ELF-1 (cell line): ENCODE data around the gene KRTAP5-1.
"Not testable (repeated sequence)": the region's sequence is repeated elsewhere in the genome, so short reads cannot be mapped to it uniquely, and the experiment has no call there.

Experiments used
- DNase-seq: peaks from one replicate; pipeline ENCODE4 v3.0.0-alpha.2; 2016; ENCODE audit warnings: low read depth, low spot score

The KRTAP5-1 gene

DNA sequence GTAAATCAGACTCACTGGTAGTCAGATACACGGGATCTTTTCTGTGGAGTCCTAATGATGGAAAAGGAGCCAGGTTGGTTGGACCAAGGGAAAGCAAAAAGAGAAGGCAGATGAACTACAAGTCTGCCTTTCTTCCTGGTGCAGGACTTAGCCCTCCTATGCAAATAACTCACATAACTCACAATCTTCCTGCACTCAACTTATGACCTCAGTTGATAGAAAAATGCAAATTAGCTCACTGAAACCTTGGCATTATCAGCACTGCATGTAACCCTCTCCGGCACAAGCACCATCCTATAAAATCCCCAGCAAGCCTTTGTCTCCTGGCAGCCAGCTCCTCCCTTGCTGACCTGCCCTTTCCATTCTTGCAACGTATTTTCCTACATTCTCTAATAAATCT lies 16.6 kb upstream of the KRTAP5-1 start:
- DNase-seq = not testable (repeated sequence)

DNA sequence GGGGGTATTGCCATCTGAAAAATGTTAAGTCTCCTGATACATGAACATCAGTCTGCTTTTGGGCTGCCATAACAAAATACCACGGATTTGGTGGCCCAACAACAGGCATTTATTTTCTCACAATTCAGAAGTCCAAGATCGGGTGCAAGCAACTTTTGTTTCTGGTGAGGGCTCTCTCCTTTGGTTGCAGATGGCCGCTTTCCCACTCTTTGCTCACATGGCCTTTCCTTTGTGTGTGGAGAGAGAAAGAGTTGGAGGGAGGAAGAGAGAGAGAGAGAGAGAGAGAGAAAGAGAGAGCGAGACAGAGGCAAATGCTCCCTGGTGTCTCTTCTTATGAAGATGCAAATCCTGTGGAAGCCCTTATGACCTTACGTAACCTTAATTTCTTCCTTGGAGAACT lies 15.5 kb upstream of the KRTAP5-1 start:
- no peak for DNase-seq

DNA sequence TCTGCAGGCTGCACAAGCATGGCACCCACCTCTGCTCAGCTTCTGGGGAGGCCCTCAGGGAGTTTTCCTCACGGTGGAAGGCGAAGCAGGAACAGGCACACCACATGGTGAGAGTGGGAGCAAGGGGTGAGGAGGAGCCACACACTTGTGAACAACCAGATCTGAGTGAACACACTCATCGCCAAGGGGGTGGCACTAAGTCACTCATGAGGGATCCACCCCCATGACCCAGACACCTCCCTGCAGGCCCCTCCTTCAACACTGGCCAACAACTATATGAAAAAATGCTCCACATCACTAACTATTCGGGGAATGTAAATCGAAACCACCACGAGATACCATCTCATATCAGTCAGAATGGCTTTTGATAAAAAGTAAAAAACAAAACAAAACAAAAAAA lies 13.7 kb upstream of the KRTAP5-1 start:
- no peak for DNase-seq

DNA sequence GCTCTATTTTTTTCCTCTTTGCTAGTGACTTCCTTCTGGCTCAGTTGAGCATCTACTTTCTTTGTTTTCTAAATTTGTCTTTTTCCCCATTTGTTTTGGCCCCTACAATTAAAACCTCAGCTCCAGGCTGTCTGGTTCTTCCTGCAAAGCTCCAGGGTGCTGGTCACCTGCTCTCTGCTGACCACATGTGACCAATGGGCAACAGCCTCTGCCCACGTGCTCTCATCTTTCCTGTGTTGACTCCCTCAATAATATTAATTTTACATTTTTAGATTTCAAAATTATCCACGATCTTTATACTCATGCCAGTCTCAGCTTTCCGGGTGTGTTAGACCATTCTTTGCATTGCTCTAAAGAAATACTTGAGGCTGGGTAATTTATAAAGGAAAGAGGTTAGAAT lies 13.3 kb upstream of the KRTAP5-1 start:
- DNase-seq = not testable (repeated sequence)

DNA sequence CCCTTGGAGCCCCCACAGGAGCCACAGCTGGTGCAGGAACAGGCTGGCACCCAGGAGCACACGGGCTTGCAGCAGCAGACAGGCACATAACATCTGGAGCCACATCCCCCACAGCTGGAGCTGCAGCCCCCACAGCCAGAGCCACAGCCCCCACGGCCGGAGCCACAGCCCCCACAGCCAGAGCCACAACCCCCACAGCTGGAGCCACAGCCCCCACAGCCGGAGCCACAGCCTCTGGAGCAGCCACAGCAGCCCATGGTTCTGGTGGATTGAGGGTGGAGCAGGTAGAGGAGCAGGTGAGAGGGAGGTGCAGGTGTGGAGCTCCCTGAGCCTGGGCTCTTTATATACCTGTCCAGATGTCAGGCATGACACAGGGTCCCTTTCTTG lies 12.9 kb upstream of the KRTAP5-1 start, which contains the start of gene KRTAP5-2:
Gene KRTAP5-2 (minus strand): TSS at position 301 of the 387 bp plus-strand sequence. CDS start 44 bp downstream, at position 257.
- no peak for DNase-seq

DNA sequence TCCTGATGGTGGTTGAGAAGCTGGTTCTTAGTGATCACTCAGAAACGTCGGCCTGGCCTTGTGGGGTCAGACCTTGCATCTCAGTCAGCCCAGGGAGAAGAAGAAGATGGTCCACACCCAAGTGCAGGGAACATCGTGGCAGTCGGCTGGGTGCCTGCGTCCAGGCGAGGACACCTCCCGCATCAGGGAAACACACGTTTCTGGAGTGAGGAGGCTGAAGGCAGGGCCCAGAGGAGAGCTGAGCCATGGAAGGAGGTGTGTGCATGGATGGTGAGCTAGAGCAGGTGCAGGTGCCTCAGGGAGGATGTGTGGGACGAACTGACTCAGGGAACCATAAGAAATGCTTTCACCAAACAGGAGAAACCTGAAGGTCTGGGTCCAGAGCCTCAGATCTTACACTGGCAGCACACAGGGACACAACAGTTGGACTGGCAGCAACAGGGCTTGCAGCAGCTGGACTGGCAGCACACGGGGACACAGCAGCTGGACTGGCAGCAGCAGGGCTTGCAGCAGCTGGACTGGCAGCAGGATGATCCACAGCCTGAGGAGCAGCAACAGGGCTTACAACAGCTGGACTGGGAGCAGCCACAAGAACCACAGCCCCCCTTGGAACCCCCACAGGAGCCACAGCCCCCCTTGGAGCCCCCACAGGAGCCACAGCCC lies 12.4 kb upstream of the KRTAP5-1 start:
- no peak for DNase-seq

DNA sequence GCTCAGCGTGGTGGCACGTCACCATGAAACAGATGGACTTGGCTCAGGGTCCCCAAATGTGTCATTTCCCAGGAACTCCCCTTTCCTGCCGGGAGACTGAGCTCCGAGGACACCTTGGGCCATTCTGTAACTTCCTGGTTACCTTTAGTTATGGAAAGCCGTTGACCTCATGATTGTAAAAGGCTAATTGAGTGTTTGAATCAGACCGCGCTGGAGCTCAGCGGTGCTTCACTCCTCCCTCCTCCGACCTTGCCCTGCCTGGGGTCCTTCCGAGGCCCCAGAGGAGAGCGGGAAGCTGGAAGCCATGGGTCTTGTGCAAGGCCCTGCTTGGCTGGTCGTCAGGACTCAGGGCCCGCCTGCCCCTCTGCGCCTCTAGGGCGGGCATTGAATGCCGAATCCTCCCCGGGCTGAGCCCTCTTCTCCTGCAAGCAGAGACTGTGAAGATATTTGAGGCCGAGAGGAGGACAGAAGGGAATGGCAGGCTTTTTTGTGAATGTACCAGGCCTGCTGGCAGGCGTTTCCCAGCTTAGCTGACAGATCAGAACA lies 11.6 kb upstream of the KRTAP5-1 start:
- DNase-seq = peak; percentile 24

DNA sequence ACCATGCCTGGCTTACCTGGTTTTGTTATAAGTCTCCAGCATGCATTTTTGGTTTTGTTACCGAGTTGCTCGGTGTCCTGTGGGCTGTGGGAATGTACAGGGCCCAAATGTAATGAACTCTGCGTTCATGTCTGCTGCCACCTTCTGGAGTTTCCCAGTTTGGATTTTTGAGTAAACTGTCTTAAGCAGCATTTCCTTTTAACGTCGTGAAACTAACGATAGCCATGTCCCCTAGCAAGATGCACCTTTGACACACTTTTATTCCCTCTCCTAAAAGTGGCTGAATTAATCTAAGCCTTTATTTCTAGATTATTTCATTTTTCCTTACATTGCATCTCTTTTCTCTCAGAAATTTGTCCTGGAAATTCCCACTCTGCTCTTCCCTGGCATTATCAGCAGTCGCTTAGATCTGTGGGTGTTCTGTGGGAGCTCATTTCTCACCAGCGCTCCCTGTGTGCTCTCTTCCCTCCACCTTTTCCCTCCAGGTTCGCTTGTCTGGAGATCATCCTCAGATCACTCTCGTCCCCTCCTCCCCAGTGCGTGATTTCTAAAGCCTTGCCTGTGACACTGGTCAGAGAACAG lies 11.0 kb upstream of the KRTAP5-1 start:
- not testable (repeated sequence) for DNase-seq

DNA sequence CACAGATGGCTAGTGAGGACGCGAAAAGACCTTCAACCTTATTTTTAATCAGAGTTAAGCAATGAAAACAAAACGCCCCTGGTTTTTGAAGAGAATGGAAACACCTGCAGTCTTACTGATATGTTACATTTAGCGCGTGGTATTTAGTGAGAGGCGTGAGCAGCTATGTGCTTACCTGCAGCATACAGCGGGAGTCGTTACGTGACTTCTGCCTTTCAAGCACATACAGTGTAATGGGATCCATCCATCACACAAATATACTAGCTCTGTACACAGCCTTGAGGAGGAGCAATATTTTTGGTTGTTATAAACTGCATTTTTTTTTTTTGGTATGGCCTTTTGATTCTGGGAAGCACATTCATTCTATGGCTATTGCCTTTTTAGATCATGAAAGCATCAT lies 7.5 kb upstream of the KRTAP5-1 start:
- DNase-seq = no peak

DNA sequence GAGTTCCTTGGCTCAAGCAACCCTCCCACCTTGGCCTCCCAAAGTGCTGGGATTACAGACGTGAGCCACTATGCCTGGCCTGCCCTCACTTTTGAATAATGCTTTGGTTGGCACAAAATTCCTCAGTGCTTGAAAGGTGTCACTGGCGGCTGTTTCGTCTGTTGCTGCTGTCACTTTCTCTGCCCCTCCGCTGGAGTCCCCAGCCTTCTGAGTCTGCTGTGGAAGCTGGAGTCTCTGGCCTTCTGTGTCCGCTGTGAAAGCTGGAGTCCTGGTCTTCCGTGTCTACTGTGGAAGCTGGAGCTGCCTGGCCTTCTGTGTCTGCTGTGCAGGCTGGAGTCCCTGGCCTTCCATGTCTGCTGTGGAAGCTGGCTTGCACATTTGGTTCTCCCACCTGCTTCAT lies 4.9 kb upstream of the KRTAP5-1 start:
- no peak for DNase-seq

DNA sequence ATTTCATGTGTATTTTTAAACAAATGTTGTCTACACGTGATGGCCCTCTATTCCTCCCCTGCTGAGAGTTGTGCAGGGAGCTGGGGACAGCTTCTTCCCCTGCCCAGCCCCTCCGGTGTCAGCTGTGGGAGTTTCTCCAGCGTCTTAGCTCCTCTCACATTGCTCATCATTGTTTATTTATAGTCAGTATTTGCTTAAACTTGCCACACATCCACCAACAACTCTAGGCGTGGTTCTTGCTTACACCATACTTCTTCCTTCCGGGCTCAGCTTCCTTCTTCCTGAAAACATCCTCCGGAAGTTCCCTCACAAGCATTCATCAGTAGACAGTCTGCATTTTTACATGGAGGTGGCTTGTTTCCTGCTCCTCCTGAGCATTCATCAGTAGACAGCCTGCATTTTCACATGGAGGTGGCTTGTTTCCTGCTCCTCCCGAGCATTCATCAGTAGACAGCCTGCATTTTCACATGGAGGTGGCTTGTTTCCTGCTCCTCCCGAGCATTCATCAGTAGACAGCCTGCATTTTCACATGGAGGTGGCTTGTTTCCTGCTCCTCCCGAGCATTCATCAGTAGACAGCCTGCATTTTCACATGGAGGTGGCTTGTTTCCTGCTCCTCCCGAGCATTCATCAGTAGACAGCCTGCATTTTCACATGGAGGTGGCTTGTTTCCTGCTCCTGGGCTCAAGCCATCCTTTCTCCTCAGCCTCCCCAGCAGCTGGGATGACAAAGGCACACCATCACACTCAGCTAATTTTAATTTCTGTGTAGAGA lies 4.3 kb upstream of the KRTAP5-1 start:
- not testable (repeated sequence) for DNase-seq

DNA sequence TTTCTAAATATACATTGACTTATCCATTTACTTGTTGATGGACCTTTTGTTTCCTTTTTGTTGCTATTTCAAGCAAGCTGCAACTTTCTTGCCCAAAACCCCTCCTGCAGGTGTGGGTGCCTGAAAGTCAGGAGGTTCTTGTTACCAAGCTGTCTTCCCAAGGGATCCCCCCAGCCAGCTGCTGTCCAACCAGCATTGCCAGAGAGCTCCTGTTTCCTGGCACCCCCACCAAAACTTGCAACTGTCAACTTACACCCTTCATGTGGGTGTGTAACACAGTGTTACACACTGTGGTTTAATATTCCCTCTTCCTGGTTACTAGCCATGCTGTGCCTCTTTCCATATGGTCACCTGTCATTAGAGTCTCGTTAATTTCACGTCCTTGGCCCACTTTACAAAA lies 1.6 kb upstream of the KRTAP5-1 start:
- no peak for DNase-seq

DNA sequence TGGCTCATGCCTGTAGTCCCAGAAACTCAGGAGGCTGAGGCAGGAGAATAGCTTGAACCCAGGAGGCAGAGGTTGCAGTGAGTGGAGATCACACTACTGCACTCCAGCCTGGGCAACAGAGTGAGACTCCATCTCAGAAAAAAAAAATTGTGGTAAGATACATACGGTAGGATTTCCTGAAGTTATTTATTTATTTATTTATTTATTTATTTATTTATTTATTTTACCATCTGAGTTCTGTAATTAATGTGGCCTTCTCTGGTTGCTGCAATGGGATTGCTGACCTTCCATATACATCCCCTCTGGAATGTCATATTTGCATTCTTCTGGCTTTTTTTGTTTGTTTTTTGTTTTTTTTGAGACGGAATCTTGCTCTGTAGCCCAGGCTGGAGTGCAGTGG lies 2.2 kb downstream of the KRTAP5-1 start:
- not testable (repeated sequence) for DNase-seq

DNA sequence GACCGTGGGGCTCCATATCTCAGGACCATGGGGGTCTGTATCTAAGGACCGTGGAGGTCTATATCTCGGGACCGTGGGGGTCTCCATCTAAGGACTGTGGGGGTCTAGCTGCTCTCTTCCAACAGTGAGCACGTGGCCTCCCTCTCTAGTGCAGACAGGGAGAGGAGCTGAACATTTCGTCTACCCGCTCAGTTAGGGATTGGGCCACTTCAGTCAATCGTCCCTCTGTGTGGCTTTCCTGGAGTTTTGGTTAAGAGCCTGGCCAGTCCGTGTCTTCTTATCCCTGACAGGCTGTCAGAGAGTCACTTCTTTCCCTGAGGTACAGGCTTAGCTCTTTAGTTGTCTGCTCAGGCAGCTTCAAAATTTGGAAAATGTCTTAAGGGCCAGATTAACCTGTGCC lies 3.1 kb downstream of the KRTAP5-1 start:
- no peak for DNase-seq

DNA sequence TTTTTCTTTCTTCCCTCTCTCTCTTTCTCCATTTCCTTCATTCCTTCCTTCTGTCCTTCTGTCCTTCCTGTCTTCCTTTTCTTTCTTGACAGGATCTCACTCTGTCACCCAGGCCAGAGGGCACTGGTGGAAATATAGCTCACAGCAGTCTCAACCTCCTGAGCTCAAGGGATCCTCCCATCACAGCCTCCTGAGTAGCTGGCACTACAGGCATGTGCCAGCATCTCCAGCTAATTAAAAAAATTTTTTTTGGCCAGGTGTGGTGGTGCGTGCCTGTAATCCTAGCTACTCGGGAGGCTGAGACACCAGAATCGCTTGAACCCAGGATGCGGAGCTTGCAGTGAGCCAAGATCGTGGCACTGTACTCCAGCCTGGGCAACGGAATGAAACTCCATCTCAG lies 8.3 kb downstream of the KRTAP5-1 start:
- no peak for DNase-seq

DNA sequence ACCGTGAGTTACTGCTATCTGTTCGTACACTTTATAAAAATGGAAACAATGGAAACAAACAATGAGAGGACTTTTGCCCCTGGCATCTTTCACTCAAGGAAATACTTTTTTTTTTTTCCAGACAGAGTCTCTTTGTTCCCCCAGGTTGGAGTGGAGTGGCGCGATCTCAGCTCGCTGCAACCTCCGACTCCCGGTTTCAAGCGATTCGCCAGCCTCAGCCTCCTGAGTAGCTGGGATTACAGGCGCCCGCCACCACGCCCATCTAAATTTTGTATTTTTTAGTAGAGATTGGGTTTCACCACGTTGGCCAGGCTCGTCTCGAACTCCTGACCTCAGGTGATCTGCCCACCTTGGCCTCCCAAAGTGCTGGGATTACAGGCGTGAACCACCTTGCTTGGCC lies 9.3 kb downstream of the KRTAP5-1 start:
- not testable (repeated sequence) for DNase-seq

DNA sequence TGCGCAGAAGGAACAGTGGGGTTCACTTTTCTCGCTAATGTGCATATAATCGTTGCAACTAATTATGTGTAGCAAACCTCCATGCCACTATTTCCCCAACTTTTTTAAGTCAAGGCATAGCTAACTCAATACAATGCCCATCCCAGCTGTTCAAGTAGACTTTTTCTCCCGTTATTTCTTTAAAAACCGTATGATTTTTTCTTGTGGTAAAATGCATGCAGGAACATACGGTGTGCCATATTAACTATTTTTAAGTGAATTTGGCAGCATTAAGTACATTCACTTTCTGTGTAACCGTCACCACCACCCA lies 10.2 kb downstream of the KRTAP5-1 start:
- DNase-seq = no peak

DNA sequence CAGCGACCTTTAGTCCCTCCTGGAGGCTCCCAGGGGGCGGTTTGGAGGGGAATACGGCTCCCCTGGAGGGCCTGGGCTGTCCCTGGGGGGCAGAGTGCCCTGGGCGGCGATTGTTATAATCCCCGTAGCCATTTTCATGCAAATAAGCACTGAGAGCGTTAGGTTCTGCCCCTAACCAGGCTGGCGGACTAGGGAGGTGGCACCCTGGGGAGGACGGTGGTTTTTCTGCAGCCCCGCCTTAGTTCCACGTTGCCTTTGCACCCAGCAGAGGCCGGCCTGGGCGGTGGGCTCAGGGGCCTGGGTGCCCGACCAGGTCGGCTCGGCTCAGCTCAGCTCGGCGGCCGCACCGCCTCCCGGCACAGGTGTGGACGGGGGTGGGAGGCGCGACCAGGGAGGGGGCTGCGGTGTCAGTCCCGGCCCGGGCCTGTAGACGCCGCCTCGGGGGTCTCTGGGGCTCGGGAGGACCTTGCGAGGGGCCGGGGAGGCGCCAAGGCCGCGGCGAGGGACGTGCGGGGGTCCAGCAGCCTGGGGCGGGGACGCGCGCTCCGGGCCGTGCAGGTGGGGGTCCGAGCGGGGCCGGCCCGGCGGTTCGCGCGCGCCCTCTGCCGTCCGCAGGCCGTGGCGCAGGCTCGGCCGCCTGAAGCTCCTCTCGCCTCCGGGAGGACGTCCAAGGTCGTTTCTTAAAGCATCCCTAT lies 10.7 kb downstream of the KRTAP5-1 start:
- DNase-seq = peak; percentile 70

DNA sequence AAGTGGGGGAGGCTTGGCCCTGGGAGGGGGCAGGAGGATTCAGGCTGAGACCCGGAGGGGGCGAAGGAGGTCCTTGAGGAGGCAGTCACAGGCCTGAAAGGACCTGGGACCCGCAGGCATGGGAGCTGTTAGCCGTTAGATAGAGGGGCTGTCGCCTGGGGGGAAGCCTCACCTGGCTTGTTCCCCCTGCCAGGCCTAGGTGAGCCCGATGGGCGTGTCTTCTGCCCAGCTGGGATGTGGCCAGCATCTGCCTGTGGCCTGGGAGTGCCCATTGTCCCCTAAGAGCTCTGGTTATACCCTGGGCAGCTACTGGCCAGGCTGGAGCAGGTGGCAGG lies 11.2 kb downstream of the KRTAP5-1 start:
- no peak for DNase-seq

DNA sequence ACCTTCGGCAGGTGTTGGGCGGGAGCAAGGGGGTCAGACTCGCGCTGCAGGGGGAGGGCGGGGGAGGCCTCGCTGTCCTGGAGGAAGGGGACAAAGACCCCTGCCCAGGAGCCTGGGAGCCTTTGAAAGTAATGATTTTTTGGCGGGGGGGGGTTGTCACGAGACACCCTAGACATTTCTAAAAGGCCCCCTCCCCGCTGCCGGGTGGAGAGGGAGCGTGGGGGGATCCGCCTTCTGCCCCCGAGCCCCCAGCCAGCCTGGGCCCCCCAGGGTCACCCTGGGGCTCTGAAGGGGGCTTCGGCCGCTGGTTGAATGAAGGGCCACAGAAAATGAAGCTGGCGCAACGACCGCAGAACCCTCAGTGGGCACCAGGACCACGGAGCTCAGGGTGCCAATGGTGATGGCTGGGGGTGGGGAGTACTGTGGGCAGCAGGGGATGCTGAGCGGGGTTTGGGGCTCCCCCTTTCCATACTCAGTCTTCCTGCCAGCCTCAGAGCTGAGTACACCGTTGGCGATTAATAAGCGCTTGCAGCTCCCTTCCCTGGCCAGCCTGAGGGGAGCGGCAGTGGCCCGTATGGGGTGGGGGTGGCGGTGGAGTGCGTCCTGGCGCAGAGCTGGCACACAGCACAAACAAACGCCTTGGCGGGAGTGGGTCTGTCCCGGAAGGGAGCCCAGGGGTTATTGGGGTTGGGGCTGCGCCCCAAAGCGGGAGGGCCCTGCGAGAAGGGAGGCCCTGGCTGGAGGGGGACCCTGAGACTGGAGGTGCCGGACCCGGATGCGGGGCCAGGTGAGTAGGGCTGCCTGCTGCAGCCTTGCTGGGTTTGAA lies 11.8 kb downstream of the KRTAP5-1 start:
- DNase-seq = peak; percentile 8
